Eye (tissue), 1 donor: ENCODE data around the gene BLTP3A.

Experiments used
- DNase-seq: peaks from one replicate; pipeline ENCODE4 v3.0.0-alpha.2; 2015

BLTP3A gene

GRCh38 chr6:34832942-34833341, 41.1 kb downstream of the BLTP3A start:
- no peak for DNase-seq

GRCh38 chr6:34834789-34835518, 43.1 kb downstream of the BLTP3A start:
- no peak for DNase-seq

GRCh38 chr6:34836008-34836407, 44.1 kb downstream of the BLTP3A start:
- no peak for DNase-seq

GRCh38 chr6:34836451-34836850, 44.6 kb downstream of the BLTP3A start:
- DNase-seq: no peak

- DNase-seq: no peak
Measured at GRCh38 chr6:34837528-34837927, 45.6 kb downstream of the BLTP3A start.

- DNase-seq: no peak
Measured at GRCh38 chr6:34839666-34840352, 47.9 kb downstream of the BLTP3A start.
